ENCODE measurements around the gene STAU1.

GRCh38 chr20:49132995-49133478 lies 55.1 kb downstream of the STAU1 start:
- TF ChIP-seq POLR2AphosphoS5 (IDR thresholded peaks at IDR 0.05; ENCODE audit: low read depth, low read length) (no peak), POLR2A (IDR thresholded peaks at IDR 0.05; ENCODE audit: low read depth, low read length) (no peak), SPI1 (IDR thresholded peaks at IDR 0.05; ENCODE audit: low read depth, low read length) (no peak), POU2F2 (IDR thresholded peaks at IDR 0.05; ENCODE audit: low read depth, low read length) (no peak), TAF1 (IDR thresholded peaks at IDR 0.05; ENCODE audit: low read depth, low read length) (no peak)

Measured in GM12891 (cell line).